Measurements from ENCODE around the gene CCDC170.

CCDC170 gene

DNA sequence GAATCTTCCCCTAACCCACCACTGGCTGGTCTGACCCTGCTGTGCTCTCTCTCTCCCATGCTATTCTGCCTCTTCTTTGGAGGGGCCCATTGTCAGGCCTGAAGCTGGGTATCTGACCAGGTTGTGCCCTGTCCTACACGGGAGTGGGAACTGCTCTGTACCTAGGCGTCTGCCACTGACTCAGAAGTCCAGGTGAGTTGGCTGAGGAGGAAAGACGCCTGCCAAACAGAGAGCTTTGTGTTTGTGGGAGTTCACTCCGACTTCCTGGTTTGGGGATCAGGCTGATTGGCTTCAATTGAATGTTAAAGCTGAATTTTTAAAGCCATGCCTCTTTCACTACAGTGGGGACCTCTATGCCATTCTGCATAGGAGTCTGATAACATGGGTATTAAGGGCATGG lies 136.0 kb downstream of the CCDC170 start:
- TF ChIP-seq POLR2A (IDR thresholded peaks at IDR 0.05; ENCODE audit: low read length), result no peak
- TF ChIP-seq GATA1 (IDR thresholded peaks at IDR 0.05; ENCODE audit: low read depth, low read length), result no peak
- DNase-seq, result no peak

GRCh38 chr6:151630387-151630786 lies 136.6 kb downstream of the CCDC170 start:
- no peak for DNase-seq
- no peak for TF ChIP-seq GATA1 (IDR thresholded peaks at IDR 0.05; ENCODE audit: low read depth, low read length)

GRCh38 chr6:151630991-151631655 lies 137.3 kb downstream of the CCDC170 start:
- no peak for TF ChIP-seq GATA1 (IDR thresholded peaks at IDR 0.05; ENCODE audit: low read depth, low read length)
- no peak for DNase-seq

DNA sequence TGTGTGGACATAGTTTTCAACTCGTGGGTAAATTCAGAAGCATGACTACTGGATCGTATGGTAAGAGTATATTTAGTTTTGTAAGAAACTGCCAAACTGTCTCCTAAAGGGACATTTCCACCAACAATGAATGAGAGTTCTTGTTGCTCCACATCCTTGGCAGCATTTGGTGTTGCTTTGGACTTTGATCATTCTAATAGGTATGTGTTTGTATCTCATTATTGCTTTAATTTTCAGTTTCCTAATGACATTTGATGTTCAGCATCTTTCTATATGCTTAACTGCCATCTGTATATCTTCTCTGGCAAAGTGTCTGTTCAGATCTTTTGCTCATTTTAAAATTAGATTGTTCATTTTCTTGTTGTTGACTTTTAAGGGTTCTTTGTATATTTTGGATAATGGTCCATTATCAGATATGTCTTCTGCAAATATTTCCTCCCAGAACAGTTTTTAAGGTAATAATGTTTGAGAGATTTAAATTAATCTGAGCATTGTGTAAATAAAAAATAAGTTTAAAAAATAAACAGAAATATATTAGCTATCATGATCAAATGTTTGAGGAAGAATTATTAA lies 138.7 kb downstream of the CCDC170 start:
- DNase-seq, result no peak
- TF ChIP-seq POLR2A (IDR thresholded peaks at IDR 0.05; ENCODE audit: low read length) (no peak), GATA1 (IDR thresholded peaks at IDR 0.05; ENCODE audit: low read depth, low read length) (no peak)

GRCh38 chr6:151633526-151634335 lies 139.9 kb downstream of the CCDC170 start:
- DNase-seq, result no peak
- TF ChIP-seq POLR2A (IDR thresholded peaks at IDR 0.05; ENCODE audit: low read length) (no peak), GATA1 (IDR thresholded peaks at IDR 0.05; ENCODE audit: low read depth, low read length) (no peak)

- TF ChIP-seq POLR2A (IDR thresholded peaks at IDR 0.05; ENCODE audit: low read length) (no peak), GATA1 (IDR thresholded peaks at IDR 0.05; ENCODE audit: low read depth, low read length) (no peak)
These were observed 140.5 kb downstream of the CCDC170 start for GRCh38 chr6:151634336-151634720.

GRCh38 chr6:151635741-151636140 lies 141.9 kb downstream of the CCDC170 start:
- DNase-seq, result no peak
- TF ChIP-seq GATA1 (IDR thresholded peaks at IDR 0.05; ENCODE audit: low read depth, low read length), result no peak

More at GRCh38 chr6:151634336-151634720, 140.5 kb downstream of the CCDC170 start:
- no peak for DNase-seq

DNA sequence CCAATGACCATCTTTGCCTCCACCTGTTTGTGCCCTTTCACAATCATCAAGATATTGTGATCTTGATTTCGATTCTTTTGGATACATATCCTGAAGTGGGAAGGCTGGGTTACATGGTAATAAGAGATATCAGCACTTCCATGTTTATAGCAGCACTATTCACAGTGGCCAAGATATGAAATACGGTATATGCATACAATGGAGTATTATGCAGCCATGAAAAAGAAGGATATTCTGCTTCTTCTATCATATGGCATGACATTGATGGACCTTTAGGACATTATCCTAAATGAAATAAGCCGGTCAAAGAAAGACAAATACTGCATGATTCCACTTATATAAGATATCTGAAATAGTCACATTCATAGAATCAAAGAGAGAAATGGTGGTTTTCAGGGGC lies 144.0 kb downstream of the CCDC170 start:
- TF ChIP-seq POLR2A (IDR thresholded peaks at IDR 0.05; ENCODE audit: low read length), result no peak
- no peak for TF ChIP-seq GATA1 (IDR thresholded peaks at IDR 0.05; ENCODE audit: low read depth, low read length)
- DNase-seq, result no peak

DNA sequence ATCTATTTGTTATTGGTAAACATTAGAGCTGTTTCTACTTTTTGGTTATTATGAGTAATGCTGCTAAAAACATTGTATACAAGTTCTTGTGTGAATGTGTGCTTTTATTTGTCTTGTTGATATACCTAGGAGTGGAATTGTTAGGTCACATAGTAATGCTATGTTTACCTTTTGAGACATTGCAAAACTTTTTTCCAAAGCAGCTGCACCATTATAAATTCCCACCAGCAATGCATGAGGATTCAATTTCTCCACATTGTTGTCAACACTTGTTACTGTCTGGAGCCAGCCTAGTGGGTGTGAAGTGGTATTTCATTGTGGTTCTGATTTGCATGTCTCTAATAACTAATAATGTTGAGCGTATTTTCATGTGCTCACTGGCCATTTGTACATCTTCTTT lies 145.9 kb downstream of the CCDC170 start:
- DNase-seq, result no peak

GRCh38 chr6:151641028-151641427 lies 147.2 kb downstream of the CCDC170 start:
- TF ChIP-seq GATA1 (IDR thresholded peaks at IDR 0.05; ENCODE audit: low read depth, low read length) (no peak), POLR2A (IDR thresholded peaks at IDR 0.05; ENCODE audit: low read length) (no peak)
- DNase-seq, result no peak

More for the DNA sequence above, 145.9 kb downstream of the CCDC170 start:
- TF ChIP-seq POLR2A (IDR thresholded peaks at IDR 0.05; ENCODE audit: low read length) (no peak), GATA1 (IDR thresholded peaks at IDR 0.05; ENCODE audit: low read depth, low read length) (no peak)

- no peak for DNase-seq
- no peak for TF ChIP-seq POLR2A (IDR thresholded peaks at IDR 0.05; ENCODE audit: low read length)
- no peak for TF ChIP-seq GATA1 (IDR thresholded peaks at IDR 0.05; ENCODE audit: low read depth, low read length)
These were observed 154.3 kb downstream of the CCDC170 start for GRCh38 chr6:151647976-151648639.

DNA sequence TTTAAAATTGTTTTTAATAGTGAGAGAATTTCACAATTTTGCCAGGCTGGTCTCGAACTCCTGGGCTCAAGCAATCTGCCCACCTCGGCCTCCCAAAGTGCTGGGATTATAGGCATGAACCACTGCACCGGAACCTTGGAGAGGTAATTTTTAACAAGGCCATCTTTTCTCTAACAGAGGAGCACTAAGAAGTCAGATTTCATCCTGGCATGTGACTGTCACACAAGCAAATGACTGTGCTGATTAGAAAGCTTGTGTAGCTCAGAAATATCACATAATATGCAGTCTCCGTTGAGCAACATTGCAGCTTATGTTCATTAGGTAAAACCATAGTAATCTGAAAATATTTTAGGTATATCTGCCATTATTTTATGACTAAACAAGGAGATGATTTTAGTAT lies 156.0 kb downstream of the CCDC170 start:
- DNase-seq, result no peak
- TF ChIP-seq POLR2A (IDR thresholded peaks at IDR 0.05; ENCODE audit: low read length) (no peak), GATA1 (IDR thresholded peaks at IDR 0.05; ENCODE audit: low read depth, low read length) (no peak)

DNA sequence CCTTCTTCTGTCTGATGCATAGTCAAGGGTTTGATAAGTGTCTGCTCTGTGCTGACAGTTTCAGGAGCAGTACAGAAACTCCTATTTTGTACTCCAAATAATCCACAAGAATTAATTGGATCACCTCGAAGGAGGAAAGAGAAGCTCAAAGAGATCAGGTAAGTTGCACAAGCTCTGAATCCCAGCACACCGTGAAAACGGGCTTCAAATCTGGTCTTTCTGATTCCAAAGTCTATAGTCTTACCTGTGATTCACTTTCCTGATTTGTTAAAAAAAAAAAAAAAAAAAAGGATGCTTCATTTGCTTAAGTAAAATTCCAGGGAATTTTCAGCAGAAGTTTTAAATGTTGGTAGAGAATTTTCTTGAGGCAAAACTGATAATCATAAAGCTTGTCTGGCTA lies 157.8 kb downstream of the CCDC170 start:
- no peak for TF ChIP-seq POLR2A (IDR thresholded peaks at IDR 0.05; ENCODE audit: low read length)
- no peak for TF ChIP-seq GATA1 (IDR thresholded peaks at IDR 0.05; ENCODE audit: low read depth, low read length)
- no peak for DNase-seq

- no peak for DNase-seq
These were observed 158.5 kb downstream of the CCDC170 start for GRCh38 chr6:151652325-151652724.

More at GRCh38 chr6:151652325-151652724, 158.5 kb downstream of the CCDC170 start:
- TF ChIP-seq GATA1 (IDR thresholded peaks at IDR 0.05; ENCODE audit: low read depth, low read length), result no peak
- no peak for TF ChIP-seq POLR2A (IDR thresholded peaks at IDR 0.05; ENCODE audit: low read length)
